ENCODE data around the gene THADA.

Gene THADA

GRCh38 chr2:43230951-43231827, 364.6 kb downstream of the THADA start:
- DNase-seq = no peak

GRCh38 chr2:43230351-43230885, 365.4 kb downstream of the THADA start:
- DNase-seq = no peak

- no peak for DNase-seq
Observed at GRCh38 chr2:43228756-43229659, 366.8 kb downstream of the THADA start.

- DNase-seq = no peak
Observed at GRCh38 chr2:43228321-43228751, 367.5 kb downstream of the THADA start.

- no peak for DNase-seq
Observed at GRCh38 chr2:43227830-43228281, 368.0 kb downstream of the THADA start.

GRCh38 chr2:43226955-43227829, 368.6 kb downstream of the THADA start:
- peak; percentile 63 for DNase-seq

GRCh38 chr2:43226558-43226954, 369.3 kb downstream of the THADA start, which contains the start of gene ZFP36L2:
Gene ZFP36L2, minus strand, starts transcription at chr2:43226606. Its CDS starts 291 bp downstream, at chr2:43226315.
- peak; percentile 97 for DNase-seq

- DNase-seq = peak; percentile 71
Observed at GRCh38 chr2:43225788-43226557, 369.9 kb downstream of the THADA start.

GRCh38 chr2:43225093-43225787, 370.6 kb downstream of the THADA start:
- peak; percentile 61 for DNase-seq

GRCh38 chr2:43224571-43225092, 371.2 kb downstream of the THADA start:
- peak; percentile 49 for DNase-seq

- peak; percentile 87 for DNase-seq
Observed at GRCh38 chr2:43224131-43224570, 371.7 kb downstream of the THADA start.

- DNase-seq = peak; percentile 58
Observed at GRCh38 chr2:43223521-43224001, 372.3 kb downstream of the THADA start.

GRCh38 chr2:43222475-43223309, 373.1 kb downstream of the THADA start:
- no peak for DNase-seq

GRCh38 chr2:43221763-43222474, 373.9 kb downstream of the THADA start:
- DNase-seq = peak; percentile 96

GRCh38 chr2:43221124-43221762, 374.6 kb downstream of the THADA start:
- DNase-seq = peak; percentile 84

GRCh38 chr2:43220760-43221123, 375.1 kb downstream of the THADA start:
- DNase-seq = no peak

- no peak for DNase-seq
Observed at GRCh38 chr2:43220229-43220751, 375.5 kb downstream of the THADA start.

Data from fibroblast of skin of scalp (primary cell).